Natural killer cell (primary cell): ENCODE measurements around the gene SEC16A. TPM values are rescaled to one million over a fixed set of nuclear protein-coding genes. Genes with fewer than 3 reads are reported as not detected.

Experiments
- ATAC-seq, 3 donors: fragments of 150-1000 bp in 2 of 3; fragments of 200-7000 bp in 1 of 3; cut with Tn5 transposase; 1 replicate in 1 of 3; 2 replicates in 2 of 3; pipeline ENCODE4 v1.10.0; 2021; ENCODE audit warnings: mild to moderate bottlenecking in 2 of 3, moderate library complexity in 2 of 3
- DNase-seq, 2 donors: peaks; one replicate each; pipeline versions ENCODE4 v3.0.0 to v3.0.0-alpha.2; 2013 to 2021; ENCODE audit warnings: mixed read lengths in 1 of 2
- H3K27ac ChIP-seq: one replicate; pipeline ENCODE4 v1.5.1; 2013; ENCODE audit warnings: mild to moderate bottlenecking, low read length
- H3K27me3 ChIP-seq: one replicate; pipeline ENCODE4 v1.6.1; 2013; ENCODE audit warnings: low read length; ENCODE audit not compliant: control insufficient read depth, insufficient read depth
- H3K36me3 ChIP-seq: one replicate; pipeline ENCODE4 v1.6.1; 2013; ENCODE audit warnings: low read length; ENCODE audit not compliant: control insufficient read depth, insufficient read depth
- H3K4me1 ChIP-seq: one replicate; pipeline ENCODE4 v1.6.1; 2013; ENCODE audit warnings: low read length; ENCODE audit not compliant: control insufficient read depth, insufficient read depth
- H3K4me3 ChIP-seq: one replicate; pipeline ENCODE4 v1.5.1; 2013; ENCODE audit warnings: low read length
- H3K9me3 ChIP-seq: one replicate; pipeline ENCODE4 v1.6.1; 2013; ENCODE audit warnings: low read length; ENCODE audit not compliant: control insufficient read depth, insufficient read depth
- H3K27ac Mint-ChIP-seq, 2 donors: one replicate each; pipeline ENCODE4 v1.8.0; 2022; ENCODE audit warnings: mild to moderate bottlenecking in 2 of 2, mixed read lengths in 2 of 2, moderate library complexity in 1 of 2
- H3K27me3 Mint-ChIP-seq, 2 donors: one replicate each; pipeline ENCODE4 v1.8.0; 2022; ENCODE audit warnings: low read depth in 2 of 2, mixed read lengths in 2 of 2
- H3K36me3 Mint-ChIP-seq: one replicate; pipeline ENCODE4 v1.8.0; 2022; ENCODE audit warnings: mixed read lengths
- H3K4me1 Mint-ChIP-seq, 2 donors: one replicate each; pipeline ENCODE4 v1.8.0; 2022; ENCODE audit warnings: mixed read lengths in 2 of 2
- H3K4me3 Mint-ChIP-seq: one replicate; pipeline ENCODE4 v1.8.0; 2022; ENCODE audit warnings: mild to moderate bottlenecking, moderate library complexity, mixed read lengths
- H3K9me3 Mint-ChIP-seq, 2 donors: one replicate each; pipeline ENCODE4 v1.8.0; 2022; ENCODE audit warnings: mixed read lengths in 2 of 2
- CTCF ChIP-seq: fragments of 200-600 bp; IDR thresholded peaks from one replicate; pipeline ENCODE4 v1.8.0; 2022; ENCODE audit warnings: antibody characterized with exemption
- WGBS: methylation state at CpG from one replicate; pipeline ENCODE4 v1.1.7; 2013; ENCODE audit warnings: missing lambda C conversion rate; ENCODE audit not compliant: insufficient coverage; 5-methylcytosine and 5-hydroxymethylcytosine counted together
- intact Hi-C: fragments of 100-400 bp; cut with micrococcal nuclease; formaldehyde crosslinking; loops from one replicate; pipeline ENCODE4 v1.14.2; 2022
- total RNA-seq, 4 donors: library from RNA; stranded (reverse); fragments of 120-200 nt in 1 of 4; gene quantifications; one replicate each; pipeline versions ENCODE4 v1.2.3 to v1.2.4, GENCODE V29; 2013 to 2022

SEC16A gene
- total RNA-seq, 3 donors from 2014 or later (not counting 1 experiment from before 2014, with no cell fraction given) = 84.3 to 89.0 (median 87.1) TPM

- Histone ChIP-seq H3K27ac (peak overlapping the region; percentile 53), H3K36me3 (peaks cover 13% of the 10 kb centered on the region), H3K4me1 (peaks cover 87% of the 10 kb centered on the region), H3K27me3 (no peaks in the 10 kb centered on the region), H3K9me3 (no peaks in the 10 kb centered on the region), H3K4me3 (no peak overlapping the region)
- no peaks in the 10 kb centered on the region for H3K9me3 Mint-ChIP-seq
- DNase-seq (peak in 1 of 2 donors; percentile 40), ATAC-seq (peak in 2 of 3 donors; percentile 18 to 48)
- no peak for TF ChIP-seq CTCF
- H3K27me3 Mint-ChIP-seq = no peaks in the 10 kb centered on the region
- intact Hi-C loops = no loop called here
- peak overlapping the region; percentile 47 for H3K4me3 Mint-ChIP-seq
- H3K36me3 Mint-ChIP-seq = no peaks in the 10 kb centered on the region
- H3K27ac Mint-ChIP-seq = peak overlapping the region; percentile 41 to 85
- peaks cover 28 to 65% of the 10 kb centered on the region in 2 donors for H3K4me1 Mint-ChIP-seq
- 75% methylated on average over 32 of the region's 34 CpGs for WGBS
Measured at GRCh38 chr9:136527721-136528710, 45.2 kb upstream of the SEC16A start.

GRCh38 chr9:136527131-136527530 is 44.3 kb upstream of the SEC16A start:
- H3K36me3 ChIP-seq = peaks cover 19% of the 10 kb centered on the region
- no peaks in the 10 kb centered on the region for H3K9me3 ChIP-seq
- Mint-ChIP-seq H3K27ac (no peak overlapping the region), H3K4me1 (peaks cover 21 to 57% of the 10 kb centered on the region in 2 donors), H3K9me3 (no peaks in the 10 kb centered on the region), H3K36me3 (no peaks in the 10 kb centered on the region), H3K4me3 (no peak overlapping the region), H3K27me3 (no peaks in the 10 kb centered on the region)
- H3K27me3 ChIP-seq = no peaks in the 10 kb centered on the region
- no peak overlapping the region for H3K27ac ChIP-seq
- no peak for ATAC-seq
- no peak overlapping the region for H3K4me3 ChIP-seq
- TF ChIP-seq CTCF = no peak
- WGBS = 89% methylated on average over 20 of the region's 20 CpGs
- no peak for DNase-seq
- H3K4me1 ChIP-seq = peaks cover 81% of the 10 kb centered on the region
- intact Hi-C loops = no loop called here

GRCh38 chr9:136526625-136527066 is 43.8 kb upstream of the SEC16A start:
- no peak for ATAC-seq
- no peaks in the 10 kb centered on the region for H3K36me3 Mint-ChIP-seq
- H3K4me3 Mint-ChIP-seq = no peak overlapping the region
- Histone ChIP-seq H3K27me3 (no peaks in the 10 kb centered on the region), H3K27ac (no peak overlapping the region), H3K9me3 (no peaks in the 10 kb centered on the region), H3K36me3 (peaks cover 20% of the 10 kb centered on the region), H3K4me3 (no peak overlapping the region), H3K4me1 (peaks cover 76% of the 10 kb centered on the region)
- 89% methylated on average over 28 of the region's 30 CpGs for WGBS
- H3K4me1 Mint-ChIP-seq = peaks cover 16 to 52% of the 10 kb centered on the region in 2 donors
- peak overlapping the region; percentile 21 to 66 for H3K27ac Mint-ChIP-seq
- no peaks in the 10 kb centered on the region for H3K27me3 Mint-ChIP-seq
- intact Hi-C loops = no loop called here
- H3K9me3 Mint-ChIP-seq = no peaks in the 10 kb centered on the region
- no peak for DNase-seq
- no peak for TF ChIP-seq CTCF
